T-helper 1 cell (primary cell): ENCODE results near the gene NEU1.
"Not testable (repeated sequence)": the region's sequence is repeated elsewhere in the genome, so short reads cannot be mapped to it uniquely, and the experiment has no call there.

ENCODE experiments used
- DNase-seq, 5 donors: peaks; one replicate each; pipeline ENCODE4 v3.0.0-alpha.2; 2012 to 2020

NEU1 gene

GRCh38 chr6:31815025-31815838 is 47.4 kb downstream of the NEU1 start, which contains the start of the genes HSPA1A and HSPA1L:
Gene HSPA1A (plus strand): TSS chr6:31815543. CDS start chr6:31815757, 214 bp downstream.
Gene HSPA1L (minus strand): TSS chr6:31815283. CDS start chr6:31811972, 3,311 bp downstream.
- peak; percentile 43 to 88 (median 46) for DNase-seq

GRCh38 chr6:31814677-31815024 is 48.0 kb downstream of the NEU1 start:
- peak; percentile 63 to 79 (median 68) for DNase-seq

DNA sequence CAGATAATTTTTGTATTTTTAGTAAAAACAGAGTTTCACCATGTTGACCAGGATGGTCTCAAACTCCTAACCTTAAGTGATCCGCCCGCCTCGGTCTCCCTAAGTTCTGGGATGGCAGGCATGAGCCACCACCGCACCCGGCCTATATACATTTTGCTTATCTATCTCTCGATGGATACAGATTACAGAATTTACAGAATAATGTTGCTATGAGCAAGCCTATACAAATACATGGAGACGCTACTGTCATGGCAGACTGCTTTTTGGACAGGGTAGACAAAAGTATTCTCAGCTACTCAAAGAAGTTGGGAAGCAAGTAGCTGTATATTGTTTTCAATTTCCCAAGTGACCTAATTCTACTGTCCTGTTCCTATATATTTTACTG is 49.2 kb downstream of the NEU1 start:
- no peak for DNase-seq

- no peak for DNase-seq
These were observed 51.0 kb downstream of the NEU1 start for GRCh38 chr6:31811645-31812044.

- DNase-seq = not testable (repeated sequence)
These were observed 54.0 kb downstream of the NEU1 start for GRCh38 chr6:31808599-31808998.
